Measurements from ENCODE around the gene PLOD3. TPM values are rescaled to one million over a fixed set of nuclear protein-coding genes. Genes with fewer than 3 reads are reported as not detected.

PLOD3 gene
- total and polyA plus RNA-seq, 8 donors = 12.4 to 260 (median 31.2) TPM

GRCh38 chr7:101241443-101242349, 24.3 kb upstream of the PLOD3 start:
- WGBS, 5 donors = 76 to 92% (median 89%) methylated on average over 16 of the region's 16 CpGs
- no peaks in the 10 kb centered on the region for H3K27me3 ChIP-seq
- no peak for DNase-seq
- H3K27ac ChIP-seq = peak overlapping the region in 1 of 5 donors; percentile 63
- TF ChIP-seq, protein P1, sequence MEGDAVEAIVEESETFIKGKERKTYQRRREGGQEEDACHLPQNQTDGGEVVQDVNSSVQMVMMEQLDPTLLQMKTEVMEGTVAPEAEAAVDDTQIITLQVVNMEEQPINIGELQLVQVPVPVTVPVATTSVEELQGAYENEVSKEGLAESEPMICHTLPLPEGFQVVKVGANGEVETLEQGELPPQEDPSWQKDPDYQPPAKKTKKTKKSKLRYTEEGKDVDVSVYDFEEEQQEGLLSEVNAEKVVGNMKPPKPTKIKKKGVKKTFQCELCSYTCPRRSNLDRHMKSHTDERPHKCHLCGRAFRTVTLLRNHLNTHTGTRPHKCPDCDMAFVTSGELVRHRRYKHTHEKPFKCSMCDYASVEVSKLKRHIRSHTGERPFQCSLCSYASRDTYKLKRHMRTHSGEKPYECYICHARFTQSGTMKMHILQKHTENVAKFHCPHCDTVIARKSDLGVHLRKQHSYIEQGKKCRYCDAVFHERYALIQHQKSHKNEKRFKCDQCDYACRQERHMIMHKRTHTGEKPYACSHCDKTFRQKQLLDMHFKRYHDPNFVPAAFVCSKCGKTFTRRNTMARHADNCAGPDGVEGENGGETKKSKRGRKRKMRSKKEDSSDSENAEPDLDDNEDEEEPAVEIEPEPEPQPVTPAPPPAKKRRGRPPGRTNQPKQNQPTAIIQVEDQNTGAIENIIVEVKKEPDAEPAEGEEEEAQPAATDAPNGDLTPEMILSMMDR (IDR thresholded peaks at IDR 0.05) = no peak
- no peak for TF ChIP-seq EP300 (IDR thresholded peaks at IDR 0.05)
- H3K4me1 ChIP-seq = peaks cover 17 to 85% (median 64%) of the 10 kb centered on the region in 4 donors
- H3K4me3 ChIP-seq = no peak overlapping the region
- intact Hi-C loops (cut with DNase I; ENCODE audit: low total_unique reads) = no loop called here
- no peaks in the 10 kb centered on the region for H3K9me3 ChIP-seq
- peaks cover 18 to 49% (median 46%) of the 10 kb centered on the region in 4 donors for H3K36me3 ChIP-seq

- Histone ChIP-seq H3K9me3 (no peaks in the 10 kb centered on the region), H3K27ac (peak overlapping the region in 3 of 5 donors; percentile 31 to 82 (median 63)), H3K27me3 (no peaks in the 10 kb centered on the region), H3K36me3 (peaks cover 18 to 56% (median 50%) of the 10 kb centered on the region in 4 donors), H3K4me1 (peaks cover 17 to 79% (median 63%) of the 10 kb centered on the region in 4 donors), H3K4me3 (no peak overlapping the region)
- TF ChIP-seq EP300 (IDR thresholded peaks at IDR 0.05) = no peak
- no peak for TF ChIP-seq POLR2AphosphoS5 (IDR thresholded peaks at IDR 0.05)
- TF ChIP-seq POLR2A (IDR thresholded peaks at IDR 0.05) = no peak
- TF ChIP-seq, protein P1 (IDR thresholded peaks at IDR 0.05) = no peak
- no peak for DNase-seq
- WGBS, 5 donors = 77 to 90% (median 88%) methylated on average over 12 of the region's 12 CpGs
- intact Hi-C loops (cut with DNase I; ENCODE audit: low total_unique reads) = no loop called here
Measured at GRCh38 chr7:101241015-101241363, 23.6 kb upstream of the PLOD3 start.

- intact Hi-C loops (cut with DNase I; ENCODE audit: low total_unique reads) = no loop called here
- H3K9me3 ChIP-seq = no peaks in the 10 kb centered on the region
- H3K4me1 ChIP-seq = peaks cover 14 to 76% (median 57%) of the 10 kb centered on the region in 4 donors
- H3K4me3 ChIP-seq = no peak overlapping the region
- no peaks in the 10 kb centered on the region for H3K27me3 ChIP-seq
- TF ChIP-seq EP300 (IDR thresholded peaks at IDR 0.05) (no peak), POLR2AphosphoS5 (IDR thresholded peaks at IDR 0.05) (no peak), POLR2A (IDR thresholded peaks at IDR 0.05) (no peak)
- TF ChIP-seq, protein P1 (IDR thresholded peaks at IDR 0.05) = no peak
- peak overlapping the region in 4 of 5 donors; percentile 50 to 82 (median 68) for H3K27ac ChIP-seq
- peak in 1 of 2 donors; percentile 76 for DNase-seq
- H3K36me3 ChIP-seq = peaks cover 18 to 61% (median 53%) of the 10 kb centered on the region in 4 donors
- WGBS, 5 donors = 74 to 81% (median 78%) methylated on average over 32 of the region's 32 CpGs
Measured at GRCh38 chr7:101240226-101241014, 23.0 kb upstream of the PLOD3 start.

DNA sequence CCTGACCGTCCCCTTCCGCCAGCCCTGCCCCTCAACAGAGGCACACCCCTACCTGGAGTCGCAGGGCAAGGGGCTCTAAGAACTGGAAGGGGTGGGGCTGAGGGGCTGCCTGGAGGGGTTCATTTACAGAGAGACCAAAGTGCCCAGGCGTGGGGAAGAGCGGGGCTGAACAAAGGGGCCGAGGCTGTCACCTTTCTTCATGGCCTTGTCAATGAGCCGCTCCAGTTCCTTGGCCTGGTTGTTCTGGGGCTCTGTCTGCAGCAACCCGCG, 22.5 kb upstream of the PLOD3 start:
- intact Hi-C loops (cut with DNase I; ENCODE audit: low total_unique reads) = no loop called here
- Histone ChIP-seq H3K4me3 (no peak overlapping the region), H3K36me3 (peaks cover 18 to 61% (median 53%) of the 10 kb centered on the region in 4 donors), H3K27ac (peak overlapping the region in 4 of 5 donors; percentile 50 to 82 (median 68)), H3K9me3 (no peaks in the 10 kb centered on the region), H3K27me3 (no peaks in the 10 kb centered on the region), H3K4me1 (peaks cover 16 to 78% (median 53%) of the 10 kb centered on the region in 4 donors)
- WGBS, 5 donors = 80 to 94% (median 91%) methylated on average over 6 to 9 of the region's 9 CpGs
- no peak for DNase-seq
- no peak for TF ChIP-seq POLR2A (IDR thresholded peaks at IDR 0.05)
- TF ChIP-seq, protein P1 (IDR thresholded peaks at IDR 0.05) = no peak
- no peak for TF ChIP-seq POLR2AphosphoS5 (IDR thresholded peaks at IDR 0.05)
- TF ChIP-seq EP300 (IDR thresholded peaks at IDR 0.05) = no peak

Measured in stomach (tissue), 9 donors.